ENCODE results near the gene OPRD1. TPM values are rescaled to one million over a fixed set of nuclear protein-coding genes. Genes with fewer than 3 reads are reported as not detected.
"Not testable (repeated sequence)": the region's sequence is repeated elsewhere in the genome, so short reads cannot be mapped to it uniquely, and the experiment has no call there.

OPRD1 gene
- polyA plus RNA-seq, 3 donors, result 0.01 TPM; not detected in 2

- no CpG with 5 or more reads among the region's 3 CpGs for WGBS (ENCODE audit: insufficient coverage)
- H3K79me2 ChIP-seq (ENCODE audit: insufficient read depth, low read length), result no peaks in the 10 kb centered on the region
- H3K27ac Mint-ChIP-seq, result no peak overlapping the region
- H3K4me1 Mint-ChIP-seq, result no peaks in the 10 kb centered on the region
- no peak overlapping the region for H3K4me2 ChIP-seq (replicated peaks; ENCODE audit: extremely low read depth, low read length, poor library complexity, severe bottlenecking)
- TF ChIP-seq CTCF (IDR thresholded peaks at IDR 0.05), result no peak
- no peak overlapping the region for H3K9ac ChIP-seq (ENCODE audit: insufficient read depth, low read length, poor library complexity, severe bottlenecking)
- DNase-seq, result no peak
- H3K27ac ChIP-seq (ENCODE audit: low read depth in 1 of 2, low read length in 2 of 2), result no peak overlapping the region
- no peaks in the 10 kb centered on the region for H3K9me3 Mint-ChIP-seq
- H3K4me1 ChIP-seq (ENCODE audit: control insufficient read depth in 1 of 2, insufficient read depth in 2 of 2, low read length in 2 of 2), result no peaks in the 10 kb centered on the region
- intact Hi-C loops (cut with micrococcal nuclease), result no loop called here
- H4K20me1 ChIP-seq (ENCODE audit: insufficient read depth, low read length), result no peaks in the 10 kb centered on the region
- H3K27me3 Mint-ChIP-seq (ENCODE audit: low read depth in 3 of 3), result peaks cover 3 to 11% (median 10%) of the 10 kb centered on the region in 3 donors
- no peaks in the 10 kb centered on the region for H3K9me3 ChIP-seq (replicated peaks in 1 of 2; ENCODE audit: control insufficient read depth in 1 of 2, insufficient read depth in 1 of 2, low read length in 2 of 2)
- H2AFZ ChIP-seq (ENCODE audit: insufficient read depth, low read depth, low read length, poor library complexity, severe bottlenecking), result no peak overlapping the region
- no peaks in the 10 kb centered on the region for H3K36me3 ChIP-seq (replicated peaks in 1 of 2; ENCODE audit: control insufficient read depth in 1 of 2, insufficient read depth in 2 of 2, low read length in 2 of 2)
- H3K4me3 Mint-ChIP-seq, result no peak overlapping the region
- H3K27me3 ChIP-seq (ENCODE audit: control insufficient read depth in 2 of 2, insufficient read depth in 2 of 2, low read length in 2 of 2), result no peaks in the 10 kb centered on the region
- no peak overlapping the region for H3K4me3 ChIP-seq (replicated peaks in 1 of 3; ENCODE audit: low read depth in 2 of 3, low read length in 3 of 3)
- H3K36me3 Mint-ChIP-seq, result no peaks in the 10 kb centered on the region
Observed at GRCh38 chr1:28822799-28823198, 10.8 kb downstream of the OPRD1 start.

GRCh38 chr1:28824061-28824460, 12.1 kb downstream of the OPRD1 start:
- not testable (repeated sequence) for DNase-seq

GRCh38 chr1:28828227-28828858, 16.4 kb downstream of the OPRD1 start:
- H3K4me1 Mint-ChIP-seq; DNase-seq; H3K4me2 ChIP-seq (replicated peaks; ENCODE audit: extremely low read depth, low read length, poor library complexity, severe bottlenecking): not testable (repeated sequence)

More at GRCh38 chr1:28824061-28824460, 12.1 kb downstream of the OPRD1 start:
- H3K27me3 ChIP-seq (ENCODE audit: control insufficient read depth in 2 of 2, insufficient read depth in 2 of 2, low read length in 2 of 2); intact Hi-C loops (cut with micrococcal nuclease); H3K9me3 Mint-ChIP-seq; H3K27ac Mint-ChIP-seq; H4K20me1 ChIP-seq (ENCODE audit: insufficient read depth, low read length); H3K36me3 ChIP-seq (replicated peaks in 1 of 2; ENCODE audit: control insufficient read depth in 1 of 2, insufficient read depth in 2 of 2, low read length in 2 of 2); H3K4me3 Mint-ChIP-seq; H3K4me3 ChIP-seq (replicated peaks in 1 of 3; ENCODE audit: low read depth in 2 of 3, low read length in 3 of 3); H3K27me3 Mint-ChIP-seq (ENCODE audit: low read depth in 3 of 3); H3K4me2 ChIP-seq (replicated peaks; ENCODE audit: extremely low read depth, low read length, poor library complexity, severe bottlenecking); H3K9me3 ChIP-seq (replicated peaks in 1 of 2; ENCODE audit: control insufficient read depth in 1 of 2, insufficient read depth in 1 of 2, low read length in 2 of 2); H2AFZ ChIP-seq (ENCODE audit: insufficient read depth, low read depth, low read length, poor library complexity, severe bottlenecking); H3K4me1 ChIP-seq (ENCODE audit: control insufficient read depth in 1 of 2, insufficient read depth in 2 of 2, low read length in 2 of 2); H3K79me2 ChIP-seq (ENCODE audit: insufficient read depth, low read length); H3K27ac ChIP-seq (ENCODE audit: low read depth in 1 of 2, low read length in 2 of 2); H3K9ac ChIP-seq (ENCODE audit: insufficient read depth, low read length, poor library complexity, severe bottlenecking); H3K4me1 Mint-ChIP-seq; H3K36me3 Mint-ChIP-seq: not testable (repeated sequence)
- WGBS (ENCODE audit: insufficient coverage), result 100% methylated on average over 3 of the region's 11 CpGs

More at GRCh38 chr1:28828227-28828858, 16.4 kb downstream of the OPRD1 start:
- H3K4me3 Mint-ChIP-seq; H2AFZ ChIP-seq (ENCODE audit: insufficient read depth, low read depth, low read length, poor library complexity, severe bottlenecking); H4K20me1 ChIP-seq (ENCODE audit: insufficient read depth, low read length); H3K9ac ChIP-seq (ENCODE audit: insufficient read depth, low read length, poor library complexity, severe bottlenecking); intact Hi-C loops (cut with micrococcal nuclease); H3K36me3 ChIP-seq (replicated peaks in 1 of 2; ENCODE audit: control insufficient read depth in 1 of 2, insufficient read depth in 2 of 2, low read length in 2 of 2); H3K36me3 Mint-ChIP-seq; H3K27me3 Mint-ChIP-seq (ENCODE audit: low read depth in 3 of 3); H3K27ac Mint-ChIP-seq; H3K4me1 ChIP-seq (ENCODE audit: control insufficient read depth in 1 of 2, insufficient read depth in 2 of 2, low read length in 2 of 2); H3K9me3 Mint-ChIP-seq; H3K4me3 ChIP-seq (replicated peaks in 1 of 3; ENCODE audit: low read depth in 2 of 3, low read length in 3 of 3); H3K27ac ChIP-seq (ENCODE audit: low read depth in 1 of 2, low read length in 2 of 2); H3K79me2 ChIP-seq (ENCODE audit: insufficient read depth, low read length); H3K27me3 ChIP-seq (ENCODE audit: control insufficient read depth in 2 of 2, insufficient read depth in 2 of 2, low read length in 2 of 2); H3K9me3 ChIP-seq (replicated peaks in 1 of 2; ENCODE audit: control insufficient read depth in 1 of 2, insufficient read depth in 1 of 2, low read length in 2 of 2): not testable (repeated sequence)
- 72% methylated on average over 4 of the region's 11 CpGs for WGBS (ENCODE audit: insufficient coverage)

Measured in CD14-positive monocyte (primary cell).